Epidermal melanocyte (primary cell): ENCODE measurements around the gene OR6N2.

ENCODE experiments used
- DNase-seq: peaks from one replicate; pipeline ENCODE4 v3.0.0; 2011; ENCODE audit warnings: low spot score; ENCODE audit not compliant: insufficient read length

OR6N2 gene

DNA sequence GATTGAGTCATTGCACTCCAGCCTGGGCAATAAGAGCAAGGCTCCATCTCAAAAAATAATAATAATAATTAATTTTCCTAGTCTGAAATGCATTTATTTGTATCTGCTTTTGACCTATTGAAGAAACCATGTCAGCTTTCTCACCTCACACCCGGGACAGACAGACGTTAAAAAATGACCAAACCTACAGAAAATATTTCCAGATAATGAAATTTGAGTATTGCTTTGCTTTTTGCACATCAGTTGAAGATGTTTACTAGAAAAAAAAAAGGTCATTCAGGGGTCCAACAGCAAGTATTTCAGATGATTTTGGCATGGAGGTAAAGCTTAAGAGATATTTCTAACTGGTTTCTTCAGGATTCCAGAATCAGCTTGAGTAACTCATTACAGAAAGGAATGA lies 26.6 kb downstream of the OR6N2 start, which contains the start of gene OR6K6:
TSS of gene OR6K6 (plus strand) at position 301 of the 400 bp plus-strand sequence. CDS start 168 bp downstream, outside the sequence.
- DNase-seq, result no peak

GRCh38 chr1:158752155-158752712 lies 28.8 kb downstream of the OR6N2 start:
- no peak for DNase-seq

DNA sequence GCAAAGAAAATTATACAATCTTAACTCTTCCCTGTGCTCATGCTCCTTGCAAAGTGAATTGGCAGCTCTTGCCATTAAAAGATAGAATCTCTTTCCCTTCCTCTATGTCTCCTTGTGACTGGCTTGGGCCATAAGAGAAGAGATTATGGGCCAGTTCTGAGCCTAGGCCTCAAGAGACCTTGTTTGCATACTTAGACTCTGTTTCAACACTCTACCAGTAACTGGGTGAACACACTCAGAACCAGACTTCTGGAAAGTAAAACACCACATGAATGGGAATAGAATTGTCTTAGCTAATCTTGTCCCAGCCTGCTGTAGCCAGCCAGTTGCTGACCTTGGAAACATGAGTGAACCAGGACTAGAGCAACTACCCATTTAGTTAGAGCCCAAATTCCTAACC lies 45.2 kb downstream of the OR6N2 start:
- DNase-seq, result no peak

GRCh38 chr1:158732524-158732923 lies 48.5 kb downstream of the OR6N2 start:
- no peak for DNase-seq

- DNase-seq, result no peak
These were observed 49.3 kb downstream of the OR6N2 start for GRCh38 chr1:158731707-158732106.

DNA sequence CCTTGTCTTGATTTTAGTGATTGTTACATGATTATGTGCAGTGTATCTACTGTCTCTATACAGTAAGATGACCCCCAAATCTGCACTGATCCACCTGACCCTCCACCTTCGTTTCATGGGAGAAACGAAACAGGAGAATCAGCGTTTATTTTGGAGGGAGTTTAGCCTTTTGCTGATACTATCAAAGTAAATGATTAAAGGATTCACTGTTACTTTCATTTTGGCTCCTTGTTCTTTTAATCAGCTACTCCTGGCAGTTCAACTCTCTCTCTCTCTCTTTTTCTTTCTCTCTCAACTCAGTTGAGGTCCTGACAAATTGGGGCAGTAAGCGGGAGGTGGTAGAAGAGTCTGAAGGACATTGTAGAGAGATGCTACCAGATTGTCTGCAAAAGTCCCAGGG lies 50.6 kb downstream of the OR6N2 start:
- no peak for DNase-seq

DNA sequence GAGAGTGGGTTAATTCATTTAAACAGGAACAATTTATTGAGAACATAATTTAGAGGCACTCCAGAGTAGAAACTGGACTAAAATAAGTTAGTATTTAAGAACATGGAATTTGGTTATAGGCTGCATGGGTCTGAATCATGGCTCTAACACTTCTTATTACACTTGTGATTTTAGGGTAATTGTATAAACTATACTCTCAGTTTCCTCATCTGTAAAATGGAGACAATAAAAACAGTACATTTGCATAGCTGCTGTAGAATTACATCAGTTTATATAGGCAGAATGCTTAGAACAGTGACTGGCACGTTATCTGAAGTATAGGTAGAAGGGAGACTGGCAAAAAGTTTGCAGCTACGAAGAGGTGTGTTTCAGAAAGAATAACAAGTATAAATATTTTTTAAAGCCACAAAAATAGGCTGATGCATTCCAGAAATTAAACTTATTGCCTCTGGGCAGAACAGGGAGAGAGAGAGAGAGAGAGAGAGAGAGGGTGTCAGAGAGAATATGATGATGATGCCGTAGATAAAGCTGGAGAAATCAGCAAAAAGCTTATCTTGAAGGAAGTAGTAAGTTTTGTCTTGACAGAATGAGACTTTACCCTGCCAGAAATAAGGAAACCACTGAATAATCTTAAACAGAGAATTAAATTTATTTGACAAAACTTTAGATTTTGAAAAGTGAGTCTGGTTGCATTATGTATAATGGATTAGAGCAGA lies 52.3 kb downstream of the OR6N2 start:
- DNase-seq, result no peak

DNA sequence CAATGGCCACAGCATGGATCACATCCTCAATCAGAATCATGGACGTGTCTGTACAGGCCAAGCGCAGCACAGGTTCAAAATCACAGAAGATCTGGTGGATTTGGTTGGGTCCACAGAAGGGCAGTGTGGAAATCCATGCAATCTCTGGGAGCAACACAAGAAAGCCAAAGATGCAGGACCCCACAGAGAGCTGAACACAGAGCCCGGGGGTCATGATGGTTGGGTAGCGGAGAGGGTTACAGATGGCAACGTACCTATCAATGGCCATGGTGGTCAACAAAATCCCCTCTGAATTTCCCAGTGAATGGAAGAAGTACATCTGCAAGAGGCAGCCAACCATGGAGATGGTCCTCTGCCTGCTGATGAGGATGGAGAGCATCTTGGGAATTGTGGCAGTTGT lies 56.6 kb downstream of the OR6N2 start:
- DNase-seq, result no peak
